ENCODE results near the gene LMO7.

LMO7 gene

GRCh38 chr13:75907044-75907443, 270.9 kb downstream of the LMO7 start:
- no peak for DNase-seq

- DNase-seq, result no peak
These were observed 272.0 kb downstream of the LMO7 start for GRCh38 chr13:75908141-75908540.
